ENCODE results near the gene CELSR1.

Gene CELSR1

GRCh38 chr22:46553189-46553588 lies 15.8 kb upstream of the CELSR1 start:
- no peak for DNase-seq (ENCODE audit: low spot score)

- DNase-seq (ENCODE audit: low spot score): no peak
Measured at GRCh38 chr22:46551996-46552395, 14.6 kb upstream of the CELSR1 start.

GRCh38 chr22:46551321-46551720 lies 13.9 kb upstream of the CELSR1 start:
- DNase-seq (ENCODE audit: low spot score): no peak

- DNase-seq (ENCODE audit: low spot score): no peak
Measured at GRCh38 chr22:46549971-46550641, 12.7 kb upstream of the CELSR1 start.

- no peak for DNase-seq (ENCODE audit: low spot score)
Measured at GRCh38 chr22:46549563-46549840, 12.1 kb upstream of the CELSR1 start.

GRCh38 chr22:46547883-46548244 lies 10.4 kb upstream of the CELSR1 start:
- DNase-seq (ENCODE audit: low spot score): no peak

- DNase-seq (ENCODE audit: low spot score): no peak
Measured at GRCh38 chr22:46547179-46547882, 9.9 kb upstream of the CELSR1 start.

GRCh38 chr22:46546466-46547178 lies 9.2 kb upstream of the CELSR1 start:
- no peak for DNase-seq (ENCODE audit: low spot score)

- no peak for DNase-seq (ENCODE audit: low spot score)
Measured at GRCh38 chr22:46545086-46545792, 7.8 kb upstream of the CELSR1 start.

GRCh38 chr22:46542011-46542985 lies 4.9 kb upstream of the CELSR1 start:
- peak; percentile 31 for DNase-seq (ENCODE audit: low spot score)

- DNase-seq (ENCODE audit: low spot score): no peak
Measured at GRCh38 chr22:46541536-46541935, 4.1 kb upstream of the CELSR1 start.

GRCh38 chr22:46540874-46541273 lies 3.5 kb upstream of the CELSR1 start:
- no peak for DNase-seq (ENCODE audit: low spot score)

- DNase-seq (ENCODE audit: low spot score): no peak
Measured at GRCh38 chr22:46539169-46539568, 1.7 kb upstream of the CELSR1 start.

GRCh38 chr22:46538814-46539160 lies 1.4 kb upstream of the CELSR1 start:
- no peak for DNase-seq (ENCODE audit: low spot score)

GRCh38 chr22:46537946-46538813 lies 760 bp upstream of the CELSR1 start:
- DNase-seq (ENCODE audit: low spot score): no peak

GRCh38 chr22:46536537-46537224 lies 739 bp downstream of the CELSR1 start:
- no peak for DNase-seq (ENCODE audit: low spot score)

GRCh38 chr22:46535876-46536536 lies 1.4 kb downstream of the CELSR1 start:
- DNase-seq (ENCODE audit: low spot score): no peak

GRCh38 chr22:46534901-46535630 lies 2.4 kb downstream of the CELSR1 start:
- no peak for DNase-seq (ENCODE audit: low spot score)
